SU-DHL-6 (cell line): ENCODE measurements around the gene OTULIN.

ENCODE experiments used
- H2AFZ ChIP-seq: fragments of 200-600 bp; sonication (generic); 2 replicates; pipeline ENCODE4 v1.6.1; 2014; ENCODE audit warnings: low read depth, mild to moderate bottlenecking, moderate library complexity, mixed read lengths, antibody characterized with exemption, low read length; ENCODE audit not compliant: severe bottlenecking
- H3F3A ChIP-seq: fragments of 200-600 bp; shearing (Covaris generic); 2 replicates; pipeline ENCODE4 v1.6.0; 2016; ENCODE audit warnings: antibody characterized with exemption, mild to moderate bottlenecking; ENCODE audit not compliant: insufficient read depth
- H3K27ac ChIP-seq: fragments of 200-600 bp; sonication (generic); 2 replicates; pipeline ENCODE4 v1.5.1; 2016; ENCODE audit warnings: low read depth, mild to moderate bottlenecking, low read length, moderate library complexity, mixed read lengths
- H3K27me3 ChIP-seq: fragments of 200-600 bp; sonication (generic), shearing (Covaris generic); 2 replicates; pipeline ENCODE4 v1.6.0; 2014; ENCODE audit warnings: mild to moderate bottlenecking, low read length
- H3K36me3 ChIP-seq: fragments of 200-600 bp; sonication (generic); 2 replicates; pipeline ENCODE4 v1.6.1; 2014; ENCODE audit warnings: mild to moderate bottlenecking, low read length, mixed read lengths
- H3K4me2 ChIP-seq: fragments of 300-600, 200-600 bp; shearing (Covaris generic), sonication (generic); 2 replicates; pipeline ENCODE4 v1.6.0; 2014; ENCODE audit warnings: low read length, low read depth, mild to moderate bottlenecking; ENCODE audit not compliant: poor library complexity, severe bottlenecking
- H3K4me3 ChIP-seq: fragments of 200-600 bp; sonication (generic); 2 replicates; pipeline ENCODE4 v1.5.1; 2014; ENCODE audit warnings: antibody characterized with exemption, low read length, mild to moderate bottlenecking, mixed read lengths; ENCODE audit not compliant: insufficient read depth, poor library complexity, severe bottlenecking
- H3K79me2 ChIP-seq: fragments of 200-600 bp; sonication (generic); 2 replicates; pipeline ENCODE4 v1.6.1; 2014; ENCODE audit warnings: mild to moderate bottlenecking, low read length, moderate library complexity; ENCODE audit not compliant: insufficient read depth
- H3K9ac ChIP-seq: fragments of 200-600 bp; sonication (generic); 2 replicates; pipeline ENCODE4 v1.7.0; 2014; ENCODE audit warnings: mild to moderate bottlenecking, low read length
- H3K9me2 ChIP-seq: fragments of 200-600 bp; sonication (generic); replicated peaks from 2 replicates; pipeline ENCODE4 v1.6.1; 2014; ENCODE audit warnings: low read length; ENCODE audit not compliant: insufficient read depth
- H3K9me3 ChIP-seq: fragments of 200-600 bp; sonication (generic); 2 replicates; pipeline ENCODE4 v1.6.1; 2014; ENCODE audit warnings: low read length, mixed read lengths; ENCODE audit not compliant: insufficient read depth
- H4K20me1 ChIP-seq: fragments of 200-600 bp; sonication (generic); 2 replicates; pipeline ENCODE4 v1.6.1; 2014; ENCODE audit warnings: low read depth, mild to moderate bottlenecking, antibody characterized with exemption, low read length, moderate library complexity, mixed read lengths
- EZH2phosphoT487 ChIP-seq: fragments of 200-600 bp; sonication (generic), shearing (Covaris generic); conservative IDR thresholded peaks from 2 replicates; pipeline ENCODE4 v1.6.1; 2018; ENCODE audit warnings: mild to moderate bottlenecking, antibody characterized with exemption, low read length, moderate library complexity, mixed read lengths
- TF ChIP-seq, protein P1 (sequence below): fragments of 200-600 bp; sonication (generic); IDR thresholded peaks from one replicate; pipeline ENCODE4 v1.5.1; 2017; ENCODE audit warnings: antibody characterized with exemption, mild to moderate bottlenecking, low read length, moderate library complexity; ENCODE audit not compliant: insufficient read depth, poor library complexity, severe bottlenecking

OTULIN gene

DNA sequence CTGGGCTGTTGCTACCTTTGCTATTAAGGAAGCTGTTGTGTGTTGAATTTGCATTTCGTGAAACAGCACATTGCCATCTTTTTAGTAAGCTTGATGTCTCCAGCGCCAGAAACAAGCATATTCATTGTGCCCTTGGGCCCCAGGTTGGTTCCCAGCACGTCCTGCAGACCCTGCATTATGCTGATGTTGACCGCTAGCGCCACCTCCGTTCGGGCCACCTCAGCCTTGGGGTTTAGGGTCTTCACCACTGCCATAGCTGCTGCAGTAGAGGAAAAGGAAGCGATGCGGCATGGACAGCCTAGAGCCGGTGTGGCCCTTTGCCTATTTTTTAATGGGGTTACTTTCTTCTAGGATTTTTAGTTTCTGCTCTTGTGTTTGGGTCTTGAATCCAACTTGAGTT, 23.8 kb upstream of the OTULIN start:
- no peaks in the 10 kb centered on the region for H3F3A ChIP-seq

DNA sequence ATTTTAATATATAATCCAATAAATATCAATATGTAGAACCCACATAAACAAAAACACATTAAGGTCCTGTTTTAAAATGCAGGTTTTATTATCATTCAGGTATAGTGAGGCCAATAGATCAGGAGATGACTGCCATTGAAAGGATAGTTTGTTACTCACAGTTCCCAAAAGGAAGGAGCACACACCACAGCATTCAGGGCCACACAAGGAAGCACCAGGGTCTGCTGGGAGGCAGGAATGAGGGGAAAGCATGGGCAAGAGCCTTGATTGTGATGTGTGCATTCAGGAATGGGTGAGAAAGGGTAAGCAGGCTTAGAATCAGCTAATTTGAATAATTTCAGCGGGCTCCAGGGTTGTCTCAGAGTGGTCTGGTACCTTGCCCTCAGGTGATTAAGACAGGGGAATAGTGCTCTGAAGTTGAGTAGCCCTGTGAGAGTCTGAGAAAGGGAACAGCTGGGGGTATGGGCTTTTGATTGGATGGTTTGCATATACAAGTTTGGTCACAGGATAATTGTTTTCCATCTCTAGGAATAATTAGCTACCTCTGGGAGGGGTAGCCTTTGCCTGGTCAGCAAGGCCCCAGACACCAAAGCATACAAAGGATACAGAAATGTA, 19.8 kb upstream of the OTULIN start:
- no peak overlapping the region for H3K9ac ChIP-seq
- H3K27ac ChIP-seq = no peak overlapping the region
- H3K9me3 ChIP-seq = no peaks in the 10 kb centered on the region
- H3K9me2 ChIP-seq = no peaks in the 10 kb centered on the region
- no peaks in the 10 kb centered on the region for H4K20me1 ChIP-seq
- no peak overlapping the region for H3K4me3 ChIP-seq
- no peak overlapping the region for H2AFZ ChIP-seq
- no peaks in the 10 kb centered on the region for H3F3A ChIP-seq
- TF ChIP-seq, protein P1, sequence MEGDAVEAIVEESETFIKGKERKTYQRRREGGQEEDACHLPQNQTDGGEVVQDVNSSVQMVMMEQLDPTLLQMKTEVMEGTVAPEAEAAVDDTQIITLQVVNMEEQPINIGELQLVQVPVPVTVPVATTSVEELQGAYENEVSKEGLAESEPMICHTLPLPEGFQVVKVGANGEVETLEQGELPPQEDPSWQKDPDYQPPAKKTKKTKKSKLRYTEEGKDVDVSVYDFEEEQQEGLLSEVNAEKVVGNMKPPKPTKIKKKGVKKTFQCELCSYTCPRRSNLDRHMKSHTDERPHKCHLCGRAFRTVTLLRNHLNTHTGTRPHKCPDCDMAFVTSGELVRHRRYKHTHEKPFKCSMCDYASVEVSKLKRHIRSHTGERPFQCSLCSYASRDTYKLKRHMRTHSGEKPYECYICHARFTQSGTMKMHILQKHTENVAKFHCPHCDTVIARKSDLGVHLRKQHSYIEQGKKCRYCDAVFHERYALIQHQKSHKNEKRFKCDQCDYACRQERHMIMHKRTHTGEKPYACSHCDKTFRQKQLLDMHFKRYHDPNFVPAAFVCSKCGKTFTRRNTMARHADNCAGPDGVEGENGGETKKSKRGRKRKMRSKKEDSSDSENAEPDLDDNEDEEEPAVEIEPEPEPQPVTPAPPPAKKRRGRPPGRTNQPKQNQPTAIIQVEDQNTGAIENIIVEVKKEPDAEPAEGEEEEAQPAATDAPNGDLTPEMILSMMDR = no peak
- TF ChIP-seq EZH2phosphoT487 = no peak
- H3K79me2 ChIP-seq = no peaks in the 10 kb centered on the region
- no peaks in the 10 kb centered on the region for H3K36me3 ChIP-seq
- no peaks in the 10 kb centered on the region for H3K27me3 ChIP-seq
- H3K4me2 ChIP-seq = no peak overlapping the region

More for the DNA sequence above, 23.8 kb upstream of the OTULIN start:
- Histone ChIP-seq H3K36me3 (no peaks in the 10 kb centered on the region), H3K9ac (no peak overlapping the region), H3K79me2 (no peaks in the 10 kb centered on the region), H3K27ac (no peak overlapping the region), H3K9me2 (no peaks in the 10 kb centered on the region), H4K20me1 (no peaks in the 10 kb centered on the region), H3K27me3 (no peaks in the 10 kb centered on the region), H3K9me3 (no peaks in the 10 kb centered on the region), H2AFZ (no peak overlapping the region), H3K4me3 (no peak overlapping the region), H3K4me2 (no peak overlapping the region)
- TF ChIP-seq EZH2phosphoT487 = no peak
- TF ChIP-seq, protein P1 = no peak

GRCh38 chr5:14650052-14650451, 14.5 kb upstream of the OTULIN start:
- Histone ChIP-seq H2AFZ (no peak overlapping the region), H3K27me3 (no peaks in the 10 kb centered on the region), H3K9me3 (no peaks in the 10 kb centered on the region), H3K4me3 (no peak overlapping the region), H3K36me3 (no peaks in the 10 kb centered on the region), H3F3A (no peaks in the 10 kb centered on the region), H3K79me2 (no peaks in the 10 kb centered on the region), H4K20me1 (no peaks in the 10 kb centered on the region), H3K27ac (no peak overlapping the region), H3K9ac (no peak overlapping the region), H3K9me2 (no peaks in the 10 kb centered on the region), H3K4me2 (no peak overlapping the region)
- no peak for TF ChIP-seq EZH2phosphoT487
- TF ChIP-seq, protein P1 = no peak
